H1 (cell line): ENCODE results near the gene AFF1. TPM values are rescaled to one million over a fixed set of nuclear protein-coding genes. Genes with fewer than 3 reads are reported as not detected.

Source experiments
- CTCF ChIA-PET: fragments of 300-600 bp; sonication (Branson Sonifier 250); formaldehyde crosslinking; loops from one replicate; lab custom pipeline; 2021; ENCODE audit not compliant: partially characterized antibody; lab: Charles Lee
- POLR2A ChIA-PET: fragments of 300-600 bp; sonication (Branson Sonifier 250); formaldehyde crosslinking; loops from one replicate; lab custom pipeline; 2021; ENCODE audit warnings: inconsistent platforms; ENCODE audit not compliant: partially characterized antibody; lab: Charles Lee
- DNase-seq, 2 experiments: peaks; one replicate each; pipeline versions ENCODE4 v3.0.0 to v3.0.0-alpha.2; 2010 to 2022; ENCODE audit warnings: low spot score in 2 of 2, low read depth in 1 of 2, mixed read lengths in 1 of 2
- FAIRE-seq: peaks from 2 replicates; lab custom pipeline; 2011; peaks lifted over from hg19 to GRCh38; lab: Jason Lieb, UNC
- H2AFZ ChIP-seq: 2 replicates; pipeline ENCODE4 v1.8.1; 2012; ENCODE audit warnings: low read length, inconsistent platforms
- H2AK5ac ChIP-seq: 2 replicates; pipeline ENCODE4 v1.6.1; 2013; ENCODE audit warnings: low read depth, low read length
- H2BK120ac ChIP-seq: replicated peaks from 2 replicates; pipeline ENCODE3; 2013; ENCODE audit warnings: low read depth, low read length, inconsistent platforms
- H2BK12ac ChIP-seq: 2 replicates; pipeline ENCODE4 v1.6.1; 2013; ENCODE audit warnings: low read depth, low read length
- H2BK15ac ChIP-seq: 2 replicates; pipeline ENCODE4 v1.6.1; 2013; ENCODE audit warnings: low read length
- H2BK20ac ChIP-seq: 2 replicates; pipeline ENCODE4 v1.6.1; 2013; ENCODE audit warnings: low read length
- H2BK5ac ChIP-seq: 2 replicates; pipeline ENCODE4 v1.6.1; 2013; ENCODE audit warnings: low read depth, low read length
- H3K14ac ChIP-seq: 2 replicates; pipeline ENCODE4 v1.6.1; 2013; ENCODE audit warnings: inconsistent platforms; ENCODE audit not compliant: insufficient read length
- H3K18ac ChIP-seq: 2 replicates; pipeline ENCODE4 v1.6.1; 2013; ENCODE audit warnings: low read length; ENCODE audit errors: extremely low read depth
- H3K23ac ChIP-seq: 2 replicates; pipeline ENCODE4 v1.6.1; 2013; ENCODE audit warnings: inconsistent platforms; ENCODE audit not compliant: insufficient read length
- H3K23me2 ChIP-seq: 2 replicates; pipeline ENCODE4 v1.6.1; 2013; ENCODE audit warnings: low read depth, low read length
- H3K27ac ChIP-seq: 2 replicates; pipeline ENCODE4 v1.6.1; 2011; ENCODE audit warnings: low read depth, low read length, inconsistent platforms
- H3K27me3 ChIP-seq, 4 experiments: replicated peaks in 1 of 4; 1 replicate in 1 of 4; 2 replicates in 3 of 4; pipeline versions ENCODE4 v1.6.1 to v1.8.1; 2011 to 2013; ENCODE audit warnings: low read length in 3 of 4, mild to moderate bottlenecking in 3 of 4, inconsistent platforms in 2 of 4, mixed read lengths in 2 of 4, moderate library complexity in 1 of 4; ENCODE audit not compliant: control insufficient read depth in 3 of 4, insufficient read depth in 3 of 4; ENCODE audit errors: extremely low read depth in 1 of 4
- H3K36me3 ChIP-seq, 4 experiments: 2 replicates each; pipeline versions ENCODE4 v1.6.1 to v1.8.1; 2011 to 2013; ENCODE audit warnings: mild to moderate bottlenecking in 4 of 4, low read length in 3 of 4, moderate library complexity in 2 of 4, control low read depth in 1 of 4, inconsistent platforms in 1 of 4; ENCODE audit not compliant: insufficient read depth in 4 of 4, control insufficient read depth in 2 of 4
- H3K4ac ChIP-seq: replicated peaks from 2 replicates; pipeline ENCODE3; 2013; ENCODE audit warnings: low read length, low read depth, mixed read lengths, inconsistent platforms; ENCODE audit not compliant: insufficient read length
- H3K4me1 ChIP-seq, 4 experiments: replicated peaks in 1 of 4; 1 replicate in 1 of 4; 2 replicates in 3 of 4; pipeline versions ENCODE4 v1.6.1 to v1.8.1; 2011 to 2013; ENCODE audit warnings: low read length in 3 of 4, inconsistent platforms in 2 of 4, mixed read lengths in 1 of 4; ENCODE audit not compliant: insufficient read depth in 4 of 4, control insufficient read depth in 3 of 4
- H3K4me2 ChIP-seq, 2 experiments: 2 replicates each; pipeline versions ENCODE4 v1.6.1 to v1.8.1; 2011 to 2013; ENCODE audit warnings: low read depth in 2 of 2, low read length in 2 of 2, control low read depth in 1 of 2, inconsistent platforms in 1 of 2, mild to moderate bottlenecking in 1 of 2; ENCODE audit not compliant: insufficient read depth in 1 of 2
- H3K4me3 ChIP-seq, 4 experiments: fragments of 200-600, 300-600 bp in 1 of 4; sonication (generic), shearing (Covaris generic), sonication (Bioruptor Twin) in 1 of 4; 2 replicates each; pipeline versions ENCODE4 v1.5.1 to v1.8.1; 2011 to 2016; ENCODE audit warnings: low read length in 4 of 4, low read depth in 3 of 4, control low read depth in 2 of 4, inconsistent platforms in 2 of 4, mild to moderate bottlenecking in 2 of 4, mixed read lengths in 1 of 4, moderate library complexity in 1 of 4; ENCODE audit not compliant: insufficient read depth in 2 of 4; ENCODE audit errors: extremely low read depth in 1 of 4
- H3K56ac ChIP-seq: replicated peaks from 2 replicates; pipeline ENCODE3; 2013; ENCODE audit warnings: low read depth, mild to moderate bottlenecking, mixed read lengths, low read length, inconsistent platforms; ENCODE audit not compliant: insufficient read length
- H3K79me1 ChIP-seq: 2 replicates; pipeline ENCODE4 v1.6.1; 2013; ENCODE audit warnings: low read depth, low read length, control low read depth
- H3K79me2 ChIP-seq, 2 experiments: 2 replicates each; pipeline versions ENCODE4 v1.6.1 to v1.8.1; 2012 to 2013; ENCODE audit warnings: low read length in 2 of 2, mild to moderate bottlenecking in 2 of 2, inconsistent platforms in 1 of 2; ENCODE audit not compliant: insufficient read depth in 2 of 2, control insufficient read depth in 1 of 2
- H3K9ac ChIP-seq, 4 experiments: replicated peaks in 1 of 4; 1 replicate in 1 of 4; 2 replicates in 3 of 4; pipeline versions ENCODE4 v1.6.1 to v1.8.1; 2011 to 2013; ENCODE audit warnings: low read depth in 3 of 4, low read length in 3 of 4, control low read depth in 2 of 4, mild to moderate bottlenecking in 2 of 4, moderate library complexity in 2 of 4, inconsistent platforms in 1 of 4; ENCODE audit errors: extremely low read depth in 1 of 4
- H3K9me3 ChIP-seq, 2 experiments: 2 replicates each; pipeline versions ENCODE4 v1.6.1 to v1.8.1; 2012 to 2013; ENCODE audit warnings: mild to moderate bottlenecking in 2 of 2, moderate library complexity in 2 of 2, control low read depth in 1 of 2, inconsistent platforms in 1 of 2, low read depth in 1 of 2, low read length in 1 of 2, mixed read lengths in 1 of 2; ENCODE audit not compliant: insufficient read depth in 2 of 2
- H4K20me1 ChIP-seq, 2 experiments: replicated peaks in 1 of 2; 2 replicates each; pipeline versions ENCODE3 to v1.8.1; 2011 to 2013; ENCODE audit warnings: inconsistent platforms in 2 of 2, low read length in 2 of 2, mild to moderate bottlenecking in 1 of 2; ENCODE audit not compliant: insufficient read depth in 2 of 2, control insufficient read depth in 1 of 2
- H4K5ac ChIP-seq: 2 replicates; pipeline ENCODE4 v1.6.1; 2013; ENCODE audit warnings: low read length, low read depth, mixed read lengths, inconsistent platforms; ENCODE audit not compliant: insufficient read length
- H4K8ac ChIP-seq: 2 replicates; pipeline ENCODE4 v1.8.0; 2013; ENCODE audit warnings: mild to moderate bottlenecking, moderate library complexity, low read length, inconsistent platforms; ENCODE audit not compliant: insufficient read depth; ENCODE audit errors: extremely low read depth
- H4K91ac ChIP-seq: replicated peaks from 2 replicates; pipeline ENCODE3; 2013; ENCODE audit warnings: low read length, mixed read lengths, inconsistent platforms; ENCODE audit not compliant: insufficient read length
- ASH2L ChIP-seq: fragments of 200-600, 300-600 bp; sonication (generic); IDR thresholded peaks from one replicate; pipeline ENCODE4 v1.7.1; 2017; ENCODE audit warnings: low read length
- CBX5 ChIP-seq: fragments of 300-800, 300-1000 bp; sonication (generic); IDR thresholded peaks from 2 replicates; pipeline ENCODE4 v1.7.1; 2016; ENCODE audit warnings: antibody characterized with exemption, low read length, low read depth
- EGR1 ChIP-seq: IDR thresholded peaks from 2 replicates; pipeline ENCODE4 v1.6.1; 2011; ENCODE audit warnings: low read depth, low read length, borderline replicate concordance
- GTF2F1 ChIP-seq: IDR thresholded peaks from 2 replicates; pipeline ENCODE4 v1.6.1; 2012; ENCODE audit warnings: low read depth, low read length, improper control_type of control experiment, borderline replicate concordance
- JUN ChIP-seq: IDR thresholded peaks from 2 replicates; pipeline ENCODE4 v1.6.1; 2011; ENCODE audit warnings: low read depth, mild to moderate bottlenecking, improper control_type of control experiment, low read length
- KDM5A ChIP-seq: fragments of 200-600 bp; IDR thresholded peaks from 2 replicates; pipeline ENCODE4 v1.7.1; 2012; ENCODE audit warnings: mild to moderate bottlenecking, low read length, inconsistent platforms, mixed read lengths
- POU5F1 ChIP-seq: IDR thresholded peaks from 2 replicates; pipeline ENCODE4 v1.6.1; 2011; ENCODE audit warnings: low read depth, mild to moderate bottlenecking, low read length, moderate library complexity
- SUZ12 ChIP-seq: fragments of 200-600 bp; sonication (generic); IDR thresholded peaks from 2 replicates; pipeline ENCODE4 v1.6.1; 2012; ENCODE audit warnings: mild to moderate bottlenecking, inconsistent platforms, low read length, moderate library complexity, mixed read lengths
- TAF1 ChIP-seq: IDR thresholded peaks from 2 replicates; pipeline ENCODE4 v1.6.1; 2011; ENCODE audit warnings: mild to moderate bottlenecking, low read depth, low read length
- TBP ChIP-seq: IDR thresholded peaks from 2 replicates; pipeline ENCODE4 v1.6.1; 2011; ENCODE audit warnings: low read depth, low read length, improper control_type of control experiment
- TEAD4 ChIP-seq: IDR thresholded peaks from 2 replicates; pipeline ENCODE4 v1.6.1; 2012; ENCODE audit warnings: low read depth, low read length, inconsistent platforms, mixed read lengths
- whole genome bisulfite sequencing, 2 experiments: shearing (Covaris generic) in 1 of 2; methylation state at CpG; one replicate each; pipeline versions ENCODE4 v1.1.6 to v1.1.7; 2013 to 2015; ENCODE audit warnings: low lambda C conversion rate in 2 of 2, mixed read lengths in 2 of 2, inconsistent platforms in 1 of 2, low coverage in 1 of 2, missing lambda C conversion rate in 1 of 2; ENCODE audit not compliant: insufficient replicate concordance in 2 of 2, insufficient coverage in 1 of 2, insufficient read length in 1 of 2; ENCODE audit errors: extremely low coverage in 1 of 2, missing lambda C conversion rate in 1 of 2; 5-methylcytosine and 5-hydroxymethylcytosine counted together
- polyA plus RNA-seq, 7 experiments: library from polyadenylated mRNA; depleted of rRNA in 3 of 7; stranded (reverse) in 5 of 7; unstranded in 2 of 7; fragments of >200 nt in 5 of 7; fragments of 200-250 nt in 2 of 7; gene quantifications; 1 replicate in 5 of 7; 2 replicates in 1 of 7; 4 replicates in 1 of 7; pipeline versions ENCODE4 v1.2.1 to v1.2.3, GENCODE V29; 2011 to 2013; ENCODE audit warnings: missing spikeins in 2 of 7, mixed read lengths in 2 of 7
- total RNA-seq: library from RNA; stranded (reverse); fragmentation: NEBNext Ultra II Directional; extraction: Animal tissue kit (Norgen Biotek cat#: 25700); gene quantifications from 2 replicates; pipeline ENCODE4 v1.2.1, GENCODE V29; 2021
- TF ChIP-seq, protein P1 (sequence below), 3 experiments: IDR thresholded peaks; 1 replicate in 2 of 3; 2 replicates in 1 of 3; pipeline versions ENCODE4 v1.5.1 to v1.6.1; 2011; ENCODE audit warnings: low read length in 3 of 3, mild to moderate bottlenecking in 3 of 3, inconsistent platforms in 2 of 3, low read depth in 1 of 3, moderate library complexity in 1 of 3; ENCODE audit not compliant: insufficient read depth in 1 of 3; ENCODE audit errors: control extremely low read depth in 1 of 3

AFF1 gene
- total and polyA plus RNA-seq, 2 of the 8 experiments (the other 6 are each of a cell fraction or from before 2014, with no cell fraction given), result 14.8 to 85.5 TPM

GRCh38 chr4:86921608-86922252 lies 13.1 kb upstream of the AFF1 start:
- Histone ChIP-seq H2BK12ac (no peak overlapping the region), H2AK5ac (no peak overlapping the region), H3K4me2 (no peak overlapping the region), H3K9ac (no peak overlapping the region), H3K27ac (no peak overlapping the region), H3K23me2 (no peaks in the 10 kb centered on the region), H3K79me1 (no peaks in the 10 kb centered on the region), H3K79me2 (no peaks in the 10 kb centered on the region), H2BK15ac (no peak overlapping the region), H3K9me3 (no peaks in the 10 kb centered on the region), H2BK20ac (no peak overlapping the region), H2AFZ (no peak overlapping the region), H4K5ac (no peak overlapping the region), H3K4me1 (no peaks in the 10 kb centered on the region), H4K20me1 (no peaks in the 10 kb centered on the region), H3K56ac (no peak overlapping the region), H3K18ac (no peak overlapping the region), H2BK120ac (no peak overlapping the region), H4K8ac (no peak overlapping the region), H3K23ac (no peak overlapping the region), H3K14ac (no peak overlapping the region), H4K91ac (no peak overlapping the region), H3K36me3 (no peaks in the 10 kb centered on the region), H3K4me3 (no peak overlapping the region), H3K27me3 (no peaks in the 10 kb centered on the region), H3K4ac (no peak overlapping the region), H2BK5ac (no peak overlapping the region)
- DNase-seq, result no peak
- WGBS, 2 experiments, result 88% methylated on average over 1 of the region's 1 CpG; no CpG with 5 or more reads in 1 of the 2 experiments
- CTCF ChIA-PET, result interaction anchor here (0.6 to 3.9 kb wide), 49 partner anchors 10 to 448 kb away, joined by 3 to 72 read pairs (median 5); partner anchors contain the start of genes AFF1 and KLHL8
- POLR2A ChIA-PET, result interaction anchor here (0.6 to 1.4 kb wide), 6 partner anchors 11 to 171 kb away, joined by 3 to 7 read pairs (median 4); partner anchors contain the start of gene AFF1
- FAIRE-seq, result no peak
- no peak for TF ChIP-seq GTF2F1
- TF ChIP-seq POU5F1, result no peak
- TF ChIP-seq TBP, result no peak
- no peak for TF ChIP-seq SUZ12
- no peak for TF ChIP-seq ASH2L
- no peak for TF ChIP-seq JUN
- TF ChIP-seq KDM5A, result no peak
- no peak for TF ChIP-seq TEAD4
- TF ChIP-seq TAF1, result no peak
- TF ChIP-seq, protein P1, sequence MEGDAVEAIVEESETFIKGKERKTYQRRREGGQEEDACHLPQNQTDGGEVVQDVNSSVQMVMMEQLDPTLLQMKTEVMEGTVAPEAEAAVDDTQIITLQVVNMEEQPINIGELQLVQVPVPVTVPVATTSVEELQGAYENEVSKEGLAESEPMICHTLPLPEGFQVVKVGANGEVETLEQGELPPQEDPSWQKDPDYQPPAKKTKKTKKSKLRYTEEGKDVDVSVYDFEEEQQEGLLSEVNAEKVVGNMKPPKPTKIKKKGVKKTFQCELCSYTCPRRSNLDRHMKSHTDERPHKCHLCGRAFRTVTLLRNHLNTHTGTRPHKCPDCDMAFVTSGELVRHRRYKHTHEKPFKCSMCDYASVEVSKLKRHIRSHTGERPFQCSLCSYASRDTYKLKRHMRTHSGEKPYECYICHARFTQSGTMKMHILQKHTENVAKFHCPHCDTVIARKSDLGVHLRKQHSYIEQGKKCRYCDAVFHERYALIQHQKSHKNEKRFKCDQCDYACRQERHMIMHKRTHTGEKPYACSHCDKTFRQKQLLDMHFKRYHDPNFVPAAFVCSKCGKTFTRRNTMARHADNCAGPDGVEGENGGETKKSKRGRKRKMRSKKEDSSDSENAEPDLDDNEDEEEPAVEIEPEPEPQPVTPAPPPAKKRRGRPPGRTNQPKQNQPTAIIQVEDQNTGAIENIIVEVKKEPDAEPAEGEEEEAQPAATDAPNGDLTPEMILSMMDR (IDR thresholded peaks at IDR 0.05; ENCODE audit: control extremely low read depth in 1 of 3, insufficient read depth in 1 of 3, low read depth in 1 of 3, low read length in 3 of 3), result no peak
- TF ChIP-seq CBX5, result no peak
- TF ChIP-seq EGR1, result no peak
